Neuron (in vitro differentiated cells): ENCODE data around the gene ADAMTS2.
"Not testable (repeated sequence)": the region's sequence is repeated elsewhere in the genome, so short reads cannot be mapped to it uniquely, and the experiment has no call there.

Experiments used
- H2AFZ ChIP-seq: one replicate; pipeline ENCODE4 v1.6.1; 2013; ENCODE audit warnings: low read depth, mild to moderate bottlenecking, inconsistent platforms, low read length, moderate library complexity
- H3K27me3 ChIP-seq: one replicate; pipeline ENCODE4 v1.6.1; 2013; ENCODE audit warnings: low read length; ENCODE audit not compliant: insufficient read depth
- H3K36me3 ChIP-seq: one replicate; pipeline ENCODE4 v1.6.1; 2013; ENCODE audit warnings: low read length; ENCODE audit not compliant: insufficient read depth
- H3K4me1 ChIP-seq: one replicate; pipeline ENCODE4 v1.6.1; 2013; ENCODE audit warnings: low read length; ENCODE audit not compliant: insufficient read depth
- H3K4me3 ChIP-seq: 2 replicates; pipeline ENCODE4 v1.5.1; 2013; ENCODE audit warnings: mild to moderate bottlenecking, low read length, moderate library complexity
- H3K9me3 ChIP-seq: one replicate; pipeline ENCODE4 v1.6.1; 2013; ENCODE audit warnings: low read length

The ADAMTS2 gene

GRCh38 chr5:179333796-179334761, 11.2 kb downstream of the ADAMTS2 start:
- no peaks in the 10 kb centered on the region for H3K9me3 ChIP-seq
- no peaks in the 10 kb centered on the region for H3K4me1 ChIP-seq
- H3K36me3 ChIP-seq = no peaks in the 10 kb centered on the region
- no peak overlapping the region for H2AFZ ChIP-seq
- H3K4me3 ChIP-seq = no peak overlapping the region
- no peaks in the 10 kb centered on the region for H3K27me3 ChIP-seq

GRCh38 chr5:179332741-179333290, 12.4 kb downstream of the ADAMTS2 start:
- no peak overlapping the region for H3K4me3 ChIP-seq
- H3K4me1 ChIP-seq = no peaks in the 10 kb centered on the region
- H3K27me3 ChIP-seq = no peaks in the 10 kb centered on the region
- H2AFZ ChIP-seq = no peak overlapping the region
- H3K9me3 ChIP-seq = no peaks in the 10 kb centered on the region
- no peaks in the 10 kb centered on the region for H3K36me3 ChIP-seq

GRCh38 chr5:179331591-179332375, 13.5 kb downstream of the ADAMTS2 start:
- H3K4me3 ChIP-seq = no peak overlapping the region
- no peak overlapping the region for H2AFZ ChIP-seq
- peaks cover 2% of the 10 kb centered on the region for H3K27me3 ChIP-seq
- no peaks in the 10 kb centered on the region for H3K4me1 ChIP-seq
- H3K36me3 ChIP-seq = no peaks in the 10 kb centered on the region
- H3K9me3 ChIP-seq = peaks cover 3% of the 10 kb centered on the region

- H3K9me3 ChIP-seq = peaks cover 5% of the 10 kb centered on the region
- H2AFZ ChIP-seq = no peak overlapping the region
- no peaks in the 10 kb centered on the region for H3K4me1 ChIP-seq
- no peak overlapping the region for H3K4me3 ChIP-seq
- H3K27me3 ChIP-seq = peaks cover 4% of the 10 kb centered on the region
- H3K36me3 ChIP-seq = no peaks in the 10 kb centered on the region
Measured at GRCh38 chr5:179330186-179330900, 14.9 kb downstream of the ADAMTS2 start.

GRCh38 chr5:179328291-179328690, 17.0 kb downstream of the ADAMTS2 start:
- Histone ChIP-seq H2AFZ (no peak overlapping the region), H3K4me1 (no peaks in the 10 kb centered on the region), H3K36me3 (no peaks in the 10 kb centered on the region), H3K4me3 (no peak overlapping the region), H3K27me3 (peaks cover 4% of the 10 kb centered on the region), H3K9me3 (peaks cover 5% of the 10 kb centered on the region)

- H3K4me3 ChIP-seq = no peak overlapping the region
Measured at GRCh38 chr5:179327021-179327735, 18.1 kb downstream of the ADAMTS2 start.

GRCh38 chr5:179326122-179326927, 18.9 kb downstream of the ADAMTS2 start:
- Histone ChIP-seq H3K27me3 (peaks cover 4% of the 10 kb centered on the region), H3K4me1 (no peaks in the 10 kb centered on the region), H3K9me3 (peaks cover 5% of the 10 kb centered on the region), H3K4me3 (no peak overlapping the region), H3K36me3 (no peaks in the 10 kb centered on the region), H2AFZ (no peak overlapping the region)

More at GRCh38 chr5:179327021-179327735, 18.1 kb downstream of the ADAMTS2 start:
- no peaks in the 10 kb centered on the region for H3K36me3 ChIP-seq
- H3K27me3 ChIP-seq = peaks cover 4% of the 10 kb centered on the region
- no peaks in the 10 kb centered on the region for H3K4me1 ChIP-seq
- peaks cover 5% of the 10 kb centered on the region for H3K9me3 ChIP-seq
- H2AFZ ChIP-seq = no peak overlapping the region

GRCh38 chr5:179325296-179326031, 19.8 kb downstream of the ADAMTS2 start:
- H3K36me3 ChIP-seq = no peaks in the 10 kb centered on the region
- no peak overlapping the region for H2AFZ ChIP-seq
- H3K27me3 ChIP-seq = peaks cover 4% of the 10 kb centered on the region
- H3K4me1 ChIP-seq = no peaks in the 10 kb centered on the region
- peaks cover 5% of the 10 kb centered on the region for H3K9me3 ChIP-seq
- H3K4me3 ChIP-seq = no peak overlapping the region

- H3K9me3 ChIP-seq = peaks cover 5% of the 10 kb centered on the region
- no peak overlapping the region for H3K4me3 ChIP-seq
- no peaks in the 10 kb centered on the region for H3K36me3 ChIP-seq
- H2AFZ ChIP-seq = no peak overlapping the region
- peaks cover 4% of the 10 kb centered on the region for H3K27me3 ChIP-seq
- no peaks in the 10 kb centered on the region for H3K4me1 ChIP-seq
Measured at GRCh38 chr5:179324760-179325295, 20.4 kb downstream of the ADAMTS2 start.

- H3K9me3 ChIP-seq, H2AFZ ChIP-seq, H3K36me3 ChIP-seq, H3K4me3 ChIP-seq, H3K27me3 ChIP-seq, H3K4me1 ChIP-seq: not testable (repeated sequence)
Measured at GRCh38 chr5:179324316-179324715, 20.9 kb downstream of the ADAMTS2 start.
